ENCODE measurements around the gene HES5. TPM values are rescaled to one million over a fixed set of nuclear protein-coding genes. Genes with fewer than 3 reads are reported as not detected.

The HES5 gene
- total RNA-seq, 2 experiments from 2014 or later, result not detected

GRCh38 chr1:2498648-2499047 is 31.4 kb downstream of the HES5 start:
- Mint-ChIP-seq H3K36me3 (ENCODE audit: low read depth) (no peaks in the 10 kb centered on the region), H3K4me1 (ENCODE audit: low read depth) (peaks cover 38% of the 10 kb centered on the region), H3K4me3 (no peak overlapping the region), H3K27ac (no peak overlapping the region), H3K27me3 (no peaks in the 10 kb centered on the region), H3K9me3 (no peaks in the 10 kb centered on the region)
- ATAC-seq (no peak), DNase-seq (no peak)
- TF ChIP-seq CTCF (IDR thresholded peaks at IDR 0.05), result no peak
- POLR2A ChIA-PET, result no interaction called here
- intact Hi-C loops (cut with micrococcal nuclease), result no loop called here
- CTCF ChIA-PET, result interaction anchor here (1.1 kb wide), 1 partner anchor 324 kb away, joined by 3 read pairs; no protein-coding TSS in a partner anchor

- intact Hi-C loops (cut with micrococcal nuclease), result no loop called here
These were observed 32.2 kb downstream of the HES5 start for GRCh38 chr1:2497891-2498290.

GRCh38 chr1:2496746-2497145 is 33.3 kb downstream of the HES5 start:
- CTCF ChIA-PET, result no interaction called here
- H3K27ac Mint-ChIP-seq, result no peak overlapping the region
- H3K4me3 Mint-ChIP-seq, result no peak overlapping the region
- no peaks in the 10 kb centered on the region for H3K9me3 Mint-ChIP-seq
- intact Hi-C loops (cut with micrococcal nuclease), result no loop called here
- POLR2A ChIA-PET, result no interaction called here
- DNase-seq (no peak), ATAC-seq (no peak)
- no peak for TF ChIP-seq CTCF (IDR thresholded peaks at IDR 0.05)
- H3K36me3 Mint-ChIP-seq (ENCODE audit: low read depth), result no peaks in the 10 kb centered on the region
- H3K27me3 Mint-ChIP-seq, result no peaks in the 10 kb centered on the region
- peaks cover 45% of the 10 kb centered on the region for H3K4me1 Mint-ChIP-seq (ENCODE audit: low read depth)

More at GRCh38 chr1:2497891-2498290, 32.2 kb downstream of the HES5 start:
- DNase-seq (no peak), ATAC-seq (no peak)
- Mint-ChIP-seq H3K9me3 (no peaks in the 10 kb centered on the region), H3K36me3 (ENCODE audit: low read depth) (no peaks in the 10 kb centered on the region), H3K4me3 (no peak overlapping the region), H3K4me1 (ENCODE audit: low read depth) (peaks cover 45% of the 10 kb centered on the region), H3K27ac (no peak overlapping the region), H3K27me3 (no peaks in the 10 kb centered on the region)
- no peak for TF ChIP-seq CTCF (IDR thresholded peaks at IDR 0.05)
- POLR2A ChIA-PET, result no interaction called here
- CTCF ChIA-PET, result interaction anchor here (1.1 kb wide), 1 partner anchor 323 kb away, joined by 3 read pairs; no protein-coding TSS in a partner anchor

GRCh38 chr1:2496087-2496622 is 33.9 kb downstream of the HES5 start:
- intact Hi-C loops (cut with micrococcal nuclease), result no loop called here
- TF ChIP-seq CTCF (IDR thresholded peaks at IDR 0.05), result no peak
- POLR2A ChIA-PET, result no interaction called here
- Mint-ChIP-seq H3K4me1 (ENCODE audit: low read depth) (peaks cover 45% of the 10 kb centered on the region), H3K27ac (no peak overlapping the region), H3K9me3 (no peaks in the 10 kb centered on the region), H3K4me3 (no peak overlapping the region), H3K27me3 (no peaks in the 10 kb centered on the region), H3K36me3 (ENCODE audit: low read depth) (no peaks in the 10 kb centered on the region)
- peak; percentile 46 for ATAC-seq
- peak; percentile 56 for DNase-seq
- CTCF ChIA-PET, result no interaction called here

GRCh38 chr1:2495546-2495945 is 34.5 kb downstream of the HES5 start:
- Mint-ChIP-seq H3K27me3 (no peaks in the 10 kb centered on the region), H3K4me1 (ENCODE audit: low read depth) (peaks cover 45% of the 10 kb centered on the region), H3K9me3 (no peaks in the 10 kb centered on the region), H3K27ac (no peak overlapping the region), H3K4me3 (no peak overlapping the region), H3K36me3 (ENCODE audit: low read depth) (no peaks in the 10 kb centered on the region)
- intact Hi-C loops (cut with micrococcal nuclease), result no loop called here
- POLR2A ChIA-PET, result interaction anchor here (1.2 kb wide), 1 partner anchor 10 kb away, joined by 4 read pairs; no protein-coding TSS in a partner anchor
- DNase-seq, result no peak
- CTCF ChIA-PET, result no interaction called here
- no peak for ATAC-seq
- TF ChIP-seq CTCF (IDR thresholded peaks at IDR 0.05), result no peak
